ENCODE data around the gene ZC3H12C.

ZC3H12C gene

DNA sequence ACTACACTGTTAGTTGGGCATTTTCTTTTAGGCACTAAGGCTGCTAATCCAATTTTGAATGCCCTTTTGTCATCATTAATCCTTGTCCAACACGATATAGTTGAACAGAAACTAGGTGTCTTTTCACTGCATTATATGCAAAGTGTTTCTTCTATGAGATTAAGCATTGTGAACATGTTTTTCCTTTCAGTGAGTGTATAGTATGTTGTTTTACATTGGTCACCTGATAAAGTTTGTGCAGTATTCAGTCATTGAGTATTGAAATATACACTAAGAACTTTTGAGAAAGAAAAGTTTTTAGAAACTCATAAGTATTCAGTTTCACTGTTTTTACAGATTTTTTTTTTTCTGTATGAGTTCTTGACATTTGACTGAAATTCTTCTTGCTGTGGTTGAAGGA lies 59.0 kb downstream of the ZC3H12C start:
- no peak for DNase-seq (ENCODE audit: low spot score)

DNA sequence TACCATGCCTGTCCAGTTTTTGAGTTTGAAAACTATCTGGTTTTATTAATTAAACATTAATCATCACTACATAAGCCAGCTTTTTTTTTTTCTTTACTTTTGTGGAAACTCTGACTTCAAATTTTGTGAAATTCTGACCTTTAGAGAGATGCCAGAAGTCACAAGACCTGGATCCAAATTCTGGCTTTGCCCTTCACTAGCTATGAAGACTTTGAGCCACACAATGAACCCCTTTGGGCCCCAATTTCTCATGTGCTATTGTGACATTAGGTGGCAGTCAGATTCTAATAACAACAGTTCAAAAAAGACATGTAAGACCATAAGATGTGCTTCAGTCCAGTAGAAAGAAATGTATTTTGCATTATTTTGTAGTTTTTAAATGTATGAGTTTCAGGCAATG lies 60.3 kb downstream of the ZC3H12C start:
- no peak for DNase-seq (ENCODE audit: low spot score)

DNA sequence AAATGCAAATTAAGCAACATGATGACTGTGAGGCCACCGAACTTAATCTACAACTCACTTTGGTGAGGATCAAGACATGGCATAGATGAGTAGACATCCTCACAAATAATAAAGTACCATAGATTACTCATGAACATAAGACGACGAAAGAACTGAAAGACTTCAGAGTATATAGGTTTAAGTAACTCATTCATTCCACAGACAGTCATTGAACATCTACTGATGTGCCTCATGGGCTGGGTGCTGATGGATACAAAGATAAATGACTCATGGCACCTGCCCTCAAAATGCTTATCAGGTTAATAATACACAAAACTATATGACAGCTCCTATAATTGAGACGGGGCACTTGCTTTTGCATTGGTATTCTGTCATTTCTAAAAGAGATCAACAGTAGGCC lies 63.3 kb downstream of the ZC3H12C start:
- no peak for DNase-seq (ENCODE audit: low spot score)

- no peak for DNase-seq (ENCODE audit: low spot score)
Observed at GRCh38 chr11:110158317-110159200, 65.4 kb downstream of the ZC3H12C start.

GRCh38 chr11:110159476-110159875 lies 66.3 kb downstream of the ZC3H12C start:
- no peak for DNase-seq (ENCODE audit: low spot score)

DNA sequence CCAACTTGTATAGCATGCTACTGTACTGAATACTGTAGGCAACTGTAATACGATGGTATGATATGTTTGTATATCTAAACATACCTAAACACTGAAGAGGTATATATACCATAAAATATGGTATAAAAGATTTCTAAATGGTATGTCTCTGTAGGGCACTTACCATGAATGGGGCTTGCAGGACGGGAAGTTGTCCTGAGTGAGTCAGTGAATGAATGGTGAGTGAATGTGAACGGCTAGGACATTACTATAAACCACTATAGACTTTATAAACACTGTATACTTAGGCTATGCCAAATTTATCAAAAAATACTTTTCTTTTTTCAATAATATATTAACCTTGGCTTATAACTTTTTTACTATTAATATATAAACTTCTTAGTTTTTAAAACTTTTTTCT lies 66.8 kb downstream of the ZC3H12C start:
- no peak for DNase-seq (ENCODE audit: low spot score)

- no peak for DNase-seq (ENCODE audit: low spot score)
Observed at GRCh38 chr11:110160437-110160836, 67.2 kb downstream of the ZC3H12C start.

DNA sequence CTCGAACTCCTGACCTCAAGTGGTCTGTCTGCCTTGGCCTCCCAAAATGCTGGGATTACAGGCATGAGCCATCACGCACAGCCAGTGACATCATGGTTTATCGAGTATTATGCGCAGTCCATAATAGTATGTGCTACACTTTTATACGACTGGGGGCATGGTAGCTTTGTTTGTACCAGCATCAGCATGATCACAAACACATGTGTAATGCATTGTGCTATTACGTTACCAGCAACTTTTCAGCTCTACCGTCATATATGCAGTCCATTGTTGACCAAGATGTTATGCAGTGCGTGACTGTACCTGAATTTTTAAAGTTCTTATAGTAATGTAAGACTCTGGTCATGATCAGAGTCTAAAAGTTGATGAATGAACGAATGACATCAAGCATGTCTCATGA lies 67.9 kb downstream of the ZC3H12C start:
- DNase-seq (ENCODE audit: low spot score): no peak

DNA sequence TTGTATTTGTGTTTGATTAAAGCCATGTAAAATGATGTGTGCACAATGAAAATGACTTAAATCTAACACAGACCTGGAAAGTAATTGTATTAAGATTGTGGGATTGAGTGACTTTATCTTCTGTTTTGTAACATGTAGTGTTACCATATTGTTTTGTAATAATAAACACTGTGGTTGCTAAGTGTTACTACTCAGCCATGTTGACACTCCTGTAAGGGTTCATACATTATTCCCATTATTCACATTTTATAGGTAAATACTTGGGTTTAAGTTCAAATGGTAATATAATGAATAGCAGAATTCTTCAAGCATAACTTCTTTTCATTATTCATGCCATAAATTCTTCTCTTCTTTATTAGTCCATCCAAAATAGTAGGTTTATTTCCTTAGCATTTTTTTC lies 69.0 kb downstream of the ZC3H12C start:
- DNase-seq (ENCODE audit: low spot score): no peak

DNA sequence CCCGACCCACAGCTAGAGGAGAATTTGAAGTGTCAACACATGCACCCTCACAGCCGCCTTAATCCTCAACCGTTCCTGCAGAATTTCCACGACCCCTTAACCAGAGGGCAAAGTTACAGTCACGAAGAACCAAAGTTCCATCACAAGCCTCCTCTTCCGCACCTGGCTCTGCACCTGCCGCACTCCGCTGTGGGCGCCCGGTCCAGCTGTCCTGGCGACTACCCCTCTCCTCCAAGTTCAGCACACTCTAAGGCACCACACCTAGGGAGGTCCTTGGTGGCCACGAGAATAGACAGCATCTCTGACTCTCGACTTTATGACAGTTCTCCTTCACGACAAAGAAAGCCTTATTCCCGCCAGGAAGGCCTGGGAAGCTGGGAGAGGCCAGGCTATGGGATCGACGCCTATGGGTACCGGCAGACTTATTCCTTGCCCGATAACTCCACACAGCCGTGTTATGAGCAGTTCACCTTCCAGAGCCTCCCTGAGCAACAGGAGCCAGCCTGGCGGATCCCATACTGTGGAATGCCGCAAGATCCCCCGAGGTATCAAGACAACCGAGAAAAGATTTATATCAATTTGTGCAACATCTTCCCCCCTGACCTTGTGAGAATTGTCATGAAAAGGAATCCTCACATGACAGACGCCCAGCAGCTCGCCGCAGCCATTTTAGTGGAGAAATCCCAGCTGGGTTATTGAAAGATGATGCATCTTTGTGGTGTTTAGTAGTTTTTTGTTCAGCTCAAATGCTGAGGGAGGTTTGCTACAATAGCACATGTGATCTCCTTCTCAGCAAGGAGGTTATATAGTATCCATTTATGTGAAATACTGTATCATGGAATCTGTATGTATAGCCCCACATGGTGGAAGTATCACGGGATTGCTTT lies 72.1 kb downstream of the ZC3H12C start:
- no peak for DNase-seq (ENCODE audit: low spot score)

GRCh38 chr11:110168033-110168803 lies 75.0 kb downstream of the ZC3H12C start:
- no peak for DNase-seq (ENCODE audit: low spot score)

GRCh38 chr11:110169738-110170137 lies 76.5 kb downstream of the ZC3H12C start:
- DNase-seq (ENCODE audit: low spot score): no peak

GRCh38 chr11:110172468-110173065 lies 79.4 kb downstream of the ZC3H12C start:
- no peak for DNase-seq (ENCODE audit: low spot score)

- peak; percentile 53 for DNase-seq (ENCODE audit: low spot score)
Observed at GRCh38 chr11:110173811-110174644, 80.8 kb downstream of the ZC3H12C start.

DNA sequence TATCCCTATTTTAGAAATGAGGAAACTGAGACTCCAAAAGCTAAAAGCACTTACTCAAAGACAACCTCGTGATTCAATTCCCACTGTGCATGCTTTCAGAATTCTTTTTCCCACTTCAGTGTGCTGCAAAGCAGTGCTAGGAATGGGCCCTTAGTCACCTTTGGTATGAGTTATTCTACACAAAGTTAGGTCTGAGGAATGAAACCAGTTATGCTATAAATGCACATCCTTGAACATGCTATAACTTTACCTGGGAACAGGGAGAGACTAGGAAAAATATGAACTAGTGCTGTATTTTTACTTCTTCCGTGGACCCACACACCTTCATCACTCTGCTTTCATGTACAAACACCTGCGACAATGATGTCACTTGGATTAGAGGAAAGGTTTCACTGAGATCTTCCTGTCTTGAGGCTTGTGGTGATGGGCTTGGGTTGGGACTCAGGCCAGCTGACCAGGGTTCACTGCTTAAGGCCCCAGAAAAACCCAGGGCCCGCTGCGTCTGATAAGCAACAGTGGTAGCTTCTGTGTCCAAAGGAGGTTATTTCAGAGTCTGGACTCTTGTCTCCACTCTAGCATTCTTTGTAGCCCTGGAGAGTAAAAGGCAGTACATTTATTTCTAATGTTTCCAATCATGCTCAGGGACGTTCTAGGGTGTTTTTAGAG lies 81.6 kb downstream of the ZC3H12C start:
- no peak for DNase-seq (ENCODE audit: low spot score)

DNA sequence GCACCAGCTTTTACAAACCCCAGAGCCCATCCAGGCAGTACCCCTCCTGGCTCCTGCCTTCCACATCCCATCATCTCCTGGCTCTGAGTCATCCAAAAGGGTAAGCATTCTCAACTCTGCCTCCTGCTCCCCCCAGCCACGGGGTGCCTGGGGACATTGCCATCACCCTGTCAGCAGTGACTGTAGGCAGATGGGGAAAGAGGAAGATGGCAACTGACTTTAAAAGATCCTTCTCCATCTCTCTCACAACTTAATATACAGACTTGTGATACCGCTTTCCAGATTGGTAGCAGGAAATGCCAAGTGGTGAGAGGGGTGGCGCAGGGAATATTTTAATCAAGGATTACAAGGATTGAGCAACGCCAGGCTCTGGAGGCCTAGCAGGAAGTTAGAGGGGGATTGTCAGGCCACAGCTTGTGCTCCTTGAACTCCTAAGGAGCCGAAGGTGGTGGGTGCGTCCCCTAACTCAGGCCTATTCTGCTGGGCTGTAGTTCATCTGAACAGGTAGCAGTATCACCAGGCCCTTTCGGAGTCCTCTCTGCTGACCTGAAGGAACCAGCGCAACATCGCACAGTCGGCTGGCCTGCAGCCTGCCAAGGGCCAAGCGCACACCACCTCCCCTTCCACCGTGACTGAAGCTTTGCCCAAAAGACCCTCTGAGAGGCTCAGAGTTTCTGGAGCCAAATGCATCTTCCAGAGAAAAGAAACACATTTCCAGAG lies 83.3 kb downstream of the ZC3H12C start:
- DNase-seq (ENCODE audit: low spot score): peak; percentile 43

DNA sequence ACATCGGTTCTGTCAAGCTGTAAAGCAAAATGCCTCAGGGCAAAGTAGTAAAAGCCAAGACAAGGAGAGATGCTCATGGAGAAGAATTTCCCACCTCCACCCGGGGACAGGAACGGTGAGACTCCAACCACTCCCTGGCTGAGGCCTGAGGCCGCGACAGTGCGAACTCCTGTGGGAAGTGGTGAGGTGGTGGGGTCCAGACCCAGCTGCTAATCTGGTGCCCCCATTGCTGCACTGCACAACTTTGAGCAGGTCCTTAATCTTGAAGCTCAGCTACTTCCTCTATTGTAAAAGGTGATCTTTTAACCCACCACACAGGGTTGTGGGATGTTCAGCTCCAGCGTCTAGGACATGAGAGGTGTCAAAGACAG lies 83.9 kb downstream of the ZC3H12C start:
- DNase-seq (ENCODE audit: low spot score): no peak

GRCh38 chr11:110179064-110179463 lies 85.9 kb downstream of the ZC3H12C start:
- no peak for DNase-seq (ENCODE audit: low spot score)

- DNase-seq (ENCODE audit: low spot score): no peak
Observed at GRCh38 chr11:110182886-110183285, 89.7 kb downstream of the ZC3H12C start.

DNA sequence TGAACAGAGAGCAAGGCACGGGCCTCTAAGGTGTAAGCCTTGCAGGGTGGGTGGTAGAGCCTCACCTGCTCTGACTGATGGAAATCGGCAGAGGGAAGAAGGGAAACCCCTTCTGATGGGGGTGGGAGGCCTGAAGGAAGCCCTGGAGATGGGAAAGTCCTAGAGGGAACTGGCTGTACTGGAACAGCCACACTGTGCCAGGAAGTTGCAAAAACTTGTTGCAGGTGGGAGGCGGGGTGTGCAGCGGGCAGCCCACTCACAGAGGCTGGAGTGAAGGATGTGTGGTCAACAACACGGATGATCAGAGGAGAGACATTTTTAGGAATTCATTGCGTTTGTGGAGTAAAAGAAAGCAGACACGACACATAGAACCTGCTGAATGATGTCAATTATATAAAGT lies 91.3 kb downstream of the ZC3H12C start:
- no peak for DNase-seq (ENCODE audit: low spot score)

Measured in hepatic stellate cell (primary cell).